ENCODE results near the gene MUC12.
"Not testable (repeated sequence)": the region's sequence is repeated elsewhere in the genome, so short reads cannot be mapped to it uniquely, and the experiment has no call there.

Gene MUC12

DNA sequence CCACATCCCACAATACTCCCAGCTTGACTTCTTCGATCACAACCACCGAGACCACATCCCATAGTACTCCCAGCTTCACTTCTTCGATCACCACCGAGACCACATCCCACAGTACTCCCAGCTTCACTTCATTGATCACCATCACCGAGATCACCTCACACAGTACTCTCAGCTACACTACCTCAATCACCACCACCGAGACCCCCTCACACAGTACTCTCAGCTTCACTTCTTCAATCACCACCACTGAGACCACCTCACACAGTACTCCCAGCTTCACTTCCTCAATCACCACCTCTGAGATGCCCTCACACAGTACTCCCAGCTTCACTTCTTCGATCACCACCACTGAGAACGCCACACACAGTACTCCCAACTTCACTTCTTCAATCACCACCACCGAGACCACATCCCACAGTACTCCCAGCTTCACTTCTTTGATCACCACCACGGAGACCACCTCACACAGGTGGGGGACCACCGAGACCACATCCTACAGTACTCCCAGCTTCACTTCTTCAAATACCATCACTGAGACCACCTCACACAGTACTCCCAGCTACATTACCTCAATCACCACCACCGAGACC is 11.4 kb upstream of the MUC12 start:
- DNase-seq (ENCODE audit: low read depth), result no peak

DNA sequence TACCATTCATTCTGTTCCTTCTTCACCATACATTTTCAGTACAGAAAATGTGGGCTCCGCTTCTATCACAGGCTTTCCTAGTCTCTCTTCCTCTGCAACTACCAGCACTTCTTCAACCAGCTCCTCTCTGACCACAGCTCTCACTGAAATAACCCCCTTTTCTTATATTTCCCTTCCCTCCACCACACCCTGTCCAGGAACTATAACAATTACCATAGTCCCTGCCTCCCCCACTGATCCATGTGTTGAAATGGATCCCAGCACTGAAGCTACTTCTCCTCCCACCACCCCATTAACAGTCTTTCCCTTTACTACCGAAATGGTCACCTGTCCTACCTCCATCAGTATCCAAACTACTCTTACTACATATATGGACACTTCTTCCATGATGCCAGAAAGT is 9.5 kb upstream of the MUC12 start:
- no peak for DNase-seq (ENCODE audit: low read depth)

DNA sequence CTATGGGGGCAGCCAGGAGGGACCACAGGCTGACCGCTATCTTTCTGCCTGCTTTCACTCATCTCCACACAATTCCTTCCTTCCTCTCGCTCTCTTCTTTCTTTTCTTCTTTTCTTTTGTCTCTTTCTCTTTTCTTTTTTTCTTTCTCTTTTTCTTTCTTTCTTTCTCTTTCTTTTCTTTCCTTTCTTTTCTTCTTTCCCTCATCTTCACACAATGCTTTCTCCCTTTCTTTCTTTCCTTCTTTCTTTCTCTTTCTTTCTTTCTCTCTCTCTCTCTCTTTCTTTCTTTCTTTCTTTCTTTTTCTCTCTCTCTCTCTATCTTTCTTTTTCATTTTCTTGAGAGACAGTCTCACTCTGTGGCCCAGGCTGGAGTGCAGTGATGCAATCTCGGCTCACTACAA is 6.8 kb upstream of the MUC12 start:
- DNase-seq (ENCODE audit: low read depth), result no peak

DNA sequence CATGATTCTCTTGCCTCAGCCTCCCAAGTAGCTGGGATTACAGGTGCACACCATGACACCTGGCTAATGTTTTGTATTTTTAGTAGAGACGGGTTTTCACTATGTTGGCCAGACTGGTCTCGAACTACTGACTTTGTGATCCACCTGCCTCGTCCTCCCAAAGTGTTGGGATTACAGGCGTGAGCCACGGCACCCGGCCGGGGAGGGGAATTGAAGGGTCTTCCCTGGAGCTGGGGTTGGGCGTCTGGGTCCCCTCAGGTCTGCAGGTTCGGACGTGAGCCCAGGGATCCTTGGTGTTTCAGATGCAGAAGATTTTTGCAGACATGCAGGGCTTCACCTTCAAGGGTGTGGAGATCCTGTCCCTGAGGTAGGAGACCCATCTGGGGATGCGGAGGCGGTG is 6.0 kb upstream of the MUC12 start:
- DNase-seq (ENCODE audit: low read depth), result no peak

DNA sequence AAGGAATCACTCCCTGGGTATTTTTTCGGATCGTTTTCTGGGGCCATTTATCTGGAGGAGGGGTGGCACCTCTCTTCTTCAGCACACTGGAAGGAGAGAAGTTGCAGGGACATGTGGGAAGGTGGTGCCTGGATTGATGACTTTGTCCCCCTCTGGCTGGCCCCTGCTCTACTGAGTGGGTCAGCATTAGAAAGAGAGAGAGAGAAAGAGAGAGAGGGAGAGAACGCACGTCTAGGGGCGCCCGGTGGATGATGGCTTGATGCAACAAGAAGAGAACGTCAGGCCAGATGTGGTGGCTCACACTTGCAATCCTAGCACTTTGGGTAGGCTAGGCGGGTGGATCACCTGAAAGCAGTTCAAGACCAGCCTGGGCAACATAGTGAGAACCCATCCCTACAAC is 5.5 kb upstream of the MUC12 start:
- DNase-seq (ENCODE audit: low read depth), result no peak

DNA sequence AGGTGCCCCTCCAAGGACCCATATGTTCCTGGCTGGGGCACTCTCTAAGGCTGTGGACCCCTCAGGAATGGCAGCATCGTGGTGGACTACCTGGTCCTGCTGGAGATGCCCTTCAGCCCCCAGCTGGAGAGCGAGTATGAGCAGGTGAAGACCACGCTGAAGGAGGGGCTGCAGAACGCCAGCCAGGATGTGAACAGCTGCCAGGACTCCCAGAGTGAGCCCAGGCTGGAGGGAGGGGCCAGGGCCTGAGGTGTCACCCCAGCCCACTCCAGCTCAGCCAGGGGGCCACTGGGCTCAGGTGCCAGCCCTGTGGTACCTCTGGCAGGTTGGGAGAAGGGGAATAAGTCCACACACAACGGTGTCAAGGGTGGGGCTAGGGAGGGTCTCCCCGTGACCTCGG is 4.7 kb upstream of the MUC12 start:
- DNase-seq (ENCODE audit: low read depth), result no peak

DNA sequence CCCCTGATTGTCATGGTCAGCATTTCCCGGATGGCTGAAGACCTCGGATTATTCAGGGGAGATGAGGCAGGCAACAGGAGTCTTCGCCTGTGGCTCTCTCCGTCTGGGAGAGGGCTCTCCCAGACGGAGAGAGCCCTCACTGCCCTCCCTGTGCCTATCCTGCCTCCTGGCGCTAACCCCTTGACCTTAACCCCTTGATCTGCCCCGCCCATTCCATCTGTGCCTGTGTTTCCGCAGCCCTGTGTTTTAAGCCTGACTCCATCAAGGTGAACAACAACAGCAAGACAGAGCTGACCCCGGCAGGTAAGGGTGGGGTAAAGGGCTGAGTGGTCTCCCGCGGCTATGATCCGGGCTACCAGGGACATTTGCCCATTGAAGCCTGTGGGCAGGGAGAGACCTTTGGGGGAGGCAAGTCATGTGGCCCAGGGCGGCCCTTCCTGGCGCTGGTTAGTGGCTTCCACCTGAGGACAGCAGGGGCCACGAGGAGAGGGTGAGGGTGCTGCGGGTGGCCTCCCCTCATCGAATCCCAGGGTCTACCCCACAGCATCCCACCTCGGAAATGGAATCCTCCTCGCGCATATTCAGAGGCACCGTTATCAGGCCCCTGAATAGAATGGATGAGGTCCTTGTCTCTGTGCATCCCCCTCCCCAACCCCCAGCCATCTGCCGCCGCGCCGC is 4.2 kb upstream of the MUC12 start:
- no peak for DNase-seq (ENCODE audit: low read depth)

DNA sequence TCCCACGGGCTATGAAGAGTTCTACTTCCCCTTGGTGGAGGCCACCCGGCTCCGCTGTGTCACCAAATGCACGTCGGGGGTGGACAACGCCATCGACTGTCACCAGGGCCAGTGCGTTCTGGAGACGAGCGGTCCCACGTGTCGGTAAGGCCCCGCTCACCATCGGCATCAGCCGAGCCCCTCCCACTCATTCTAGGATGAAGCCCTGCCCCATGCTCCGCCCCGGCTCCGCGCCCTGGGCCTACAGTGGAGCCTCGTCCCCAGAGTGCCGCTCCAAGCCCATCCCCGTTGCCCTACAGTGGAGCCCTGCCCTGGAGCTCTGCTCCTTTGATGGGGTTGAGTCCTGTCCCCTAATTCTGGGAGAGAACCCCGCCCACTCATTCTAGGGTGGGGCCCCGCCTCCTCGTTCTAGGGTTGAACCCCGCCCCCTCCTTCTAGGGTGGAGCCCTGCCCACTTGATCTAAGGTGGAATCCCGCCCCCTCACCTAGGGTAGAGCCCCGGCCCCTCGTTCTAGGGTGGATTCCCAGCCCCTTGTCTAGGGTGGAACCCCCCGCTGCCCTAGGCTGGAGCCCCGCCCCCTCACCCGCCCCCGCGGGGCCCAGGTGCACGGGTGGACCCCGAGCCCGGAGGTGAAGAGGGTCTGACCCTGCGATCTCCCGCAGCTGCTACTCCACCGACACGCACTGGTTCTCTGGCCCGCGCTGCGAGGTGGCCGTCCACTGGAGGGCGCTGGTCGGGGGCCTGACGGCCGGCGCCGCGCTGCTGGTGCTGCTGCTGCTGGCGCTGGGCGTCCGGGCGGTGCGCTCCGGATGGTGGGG is 3.4 kb upstream of the MUC12 start:
- no peak for DNase-seq (ENCODE audit: low read depth)

DNA sequence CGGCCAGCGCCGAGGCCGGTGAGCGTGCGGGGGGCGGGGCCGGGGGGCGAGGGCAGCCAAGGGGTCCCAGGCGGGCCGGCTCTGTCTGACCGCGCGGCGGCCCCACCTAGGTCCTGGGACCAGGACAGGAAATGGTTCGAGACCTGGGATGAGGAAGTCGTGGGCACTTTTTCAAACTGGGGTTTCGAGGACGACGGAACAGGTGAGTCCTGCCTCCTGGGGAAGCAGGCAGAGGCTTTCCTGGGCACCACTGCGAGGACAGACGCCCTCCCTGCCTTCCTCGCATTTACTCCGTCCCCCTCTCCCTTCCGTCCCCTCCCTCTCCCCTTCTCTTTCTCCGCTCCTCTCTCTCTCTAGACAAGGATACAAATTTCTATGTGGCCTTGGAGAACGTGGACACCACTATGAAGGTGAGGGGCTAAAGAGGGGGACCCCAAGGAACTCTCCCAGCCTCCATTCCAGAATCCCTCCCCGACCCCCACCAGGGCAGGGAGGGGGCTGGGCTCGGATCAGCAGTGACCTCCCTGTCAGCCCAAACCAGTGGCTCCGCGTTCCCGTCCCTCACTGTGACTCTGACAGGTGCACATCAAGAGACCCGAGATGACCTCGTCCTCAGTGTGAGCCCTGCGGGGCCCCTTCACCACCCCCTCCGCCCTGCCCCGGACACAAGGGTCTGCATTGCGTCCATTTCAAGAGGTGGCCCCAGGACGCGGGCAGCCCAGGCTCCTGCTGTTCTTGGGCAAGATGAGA is 2.6 kb upstream of the MUC12 start:
- no peak for DNase-seq (ENCODE audit: low read depth)

DNA sequence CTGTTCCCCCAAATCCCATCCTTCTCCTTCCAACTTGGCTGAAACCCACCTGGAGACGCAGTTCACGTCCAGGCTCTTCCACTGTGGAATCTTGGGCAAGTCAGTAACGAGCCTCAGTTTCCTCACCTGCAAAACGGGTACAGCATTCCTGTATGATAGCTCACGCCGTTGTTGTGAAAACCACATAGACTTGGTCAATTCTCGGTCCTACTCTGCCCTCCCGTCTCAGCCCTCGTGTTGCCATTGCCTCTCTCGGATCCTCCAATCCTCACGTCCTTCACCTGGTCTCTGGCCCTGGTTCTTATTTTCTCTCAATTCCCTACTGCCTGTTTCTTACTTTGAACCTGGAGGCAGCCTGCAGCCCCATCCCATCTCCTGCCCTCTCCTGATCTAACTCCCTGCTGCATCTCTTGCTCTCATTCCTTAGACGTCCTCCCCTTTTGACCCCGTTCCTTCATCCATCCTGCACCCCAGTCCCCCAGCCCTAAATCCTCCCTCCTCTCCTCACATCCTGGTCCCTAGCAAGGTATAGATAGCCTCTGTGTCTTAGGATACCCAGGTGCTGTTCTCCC is 2.0 kb upstream of the MUC12 start:
- DNase-seq (ENCODE audit: low read depth), result no peak

DNA sequence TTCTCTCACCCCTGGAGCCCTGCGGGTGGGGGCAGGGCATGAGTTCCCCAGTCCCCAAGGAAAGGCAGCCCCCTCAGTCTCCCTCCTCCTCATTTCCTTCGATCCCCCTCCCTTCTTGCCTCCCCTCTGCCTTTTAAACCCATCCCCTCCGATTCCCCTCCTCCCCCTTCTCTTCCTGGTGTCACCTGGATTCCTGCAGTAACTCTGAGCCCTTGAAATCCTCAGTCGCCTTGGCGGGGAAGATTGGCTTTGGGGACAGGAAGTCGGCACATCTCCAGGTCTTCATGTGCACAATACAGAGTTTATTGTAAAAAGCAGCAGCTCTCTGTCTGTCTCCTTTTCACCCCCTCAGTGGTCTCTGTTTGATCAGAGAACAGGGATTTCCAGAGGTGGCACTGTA is 1.3 kb upstream of the MUC12 start:
- DNase-seq (ENCODE audit: low read depth), result no peak

DNA sequence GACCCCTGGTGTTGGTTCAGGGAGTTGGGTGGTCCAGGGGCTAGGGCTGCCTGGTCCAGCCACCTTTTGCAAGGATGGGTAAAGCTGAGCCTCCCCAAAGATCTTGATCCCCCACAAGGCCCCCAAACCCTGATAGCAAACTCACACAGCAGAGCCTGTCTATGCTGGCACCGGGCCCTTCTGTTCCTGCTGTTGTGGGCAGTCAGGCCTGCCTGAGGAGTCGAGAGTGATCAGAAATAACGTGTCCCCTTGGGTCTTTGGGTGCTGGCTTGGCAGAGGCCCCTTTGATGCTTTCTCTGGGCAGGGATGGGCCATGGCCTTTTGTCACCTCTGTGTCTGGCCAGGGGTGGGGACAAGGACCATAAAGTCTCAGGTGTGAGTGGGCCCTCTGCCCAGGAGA is 715 bp upstream of the MUC12 start:
- no peak for DNase-seq (ENCODE audit: low read depth)

DNA sequence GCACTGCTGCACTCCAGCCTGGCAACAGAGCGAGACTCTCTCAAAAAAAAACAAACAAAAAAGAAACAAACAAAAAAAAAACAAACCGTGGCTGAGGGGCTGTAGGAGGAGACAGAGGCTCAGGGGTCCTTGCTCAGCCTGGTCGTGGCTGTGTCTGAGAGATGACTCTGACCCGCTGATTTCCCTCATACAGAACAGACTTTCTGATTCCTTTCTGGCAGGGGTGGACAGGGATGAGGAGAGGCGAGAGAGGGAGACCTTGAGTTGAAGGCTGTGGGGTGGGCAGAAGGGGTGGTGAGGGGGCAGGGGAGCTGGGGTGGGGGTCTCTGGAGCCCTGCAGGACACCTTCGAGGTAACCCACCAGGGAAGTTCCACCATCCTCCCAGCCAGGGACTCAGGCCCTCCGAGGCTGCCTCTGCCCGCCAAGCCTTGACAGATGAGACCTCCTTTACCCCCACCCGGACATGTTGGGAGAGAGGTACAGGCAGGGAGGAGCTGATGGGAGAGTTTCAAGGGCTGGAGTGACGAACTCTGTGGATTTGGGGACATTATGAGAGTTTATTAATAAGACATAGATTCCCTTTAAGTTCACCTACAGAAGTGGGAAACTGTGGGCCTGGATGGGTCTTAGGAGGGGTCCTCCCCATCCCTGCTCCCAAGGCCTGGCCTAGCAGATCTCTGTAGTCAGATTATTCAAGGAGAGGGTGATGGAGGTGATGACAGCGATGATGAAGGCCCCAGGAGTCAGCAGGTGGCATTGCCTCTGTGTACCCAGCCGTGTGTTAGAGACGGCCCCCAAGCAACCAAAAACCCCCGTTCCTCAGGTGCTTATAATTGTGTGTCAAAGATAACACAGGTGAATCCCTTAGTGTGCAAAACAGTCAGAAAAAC is 2.0 kb downstream of the MUC12 start:
- no peak for DNase-seq (ENCODE audit: low read depth)

DNA sequence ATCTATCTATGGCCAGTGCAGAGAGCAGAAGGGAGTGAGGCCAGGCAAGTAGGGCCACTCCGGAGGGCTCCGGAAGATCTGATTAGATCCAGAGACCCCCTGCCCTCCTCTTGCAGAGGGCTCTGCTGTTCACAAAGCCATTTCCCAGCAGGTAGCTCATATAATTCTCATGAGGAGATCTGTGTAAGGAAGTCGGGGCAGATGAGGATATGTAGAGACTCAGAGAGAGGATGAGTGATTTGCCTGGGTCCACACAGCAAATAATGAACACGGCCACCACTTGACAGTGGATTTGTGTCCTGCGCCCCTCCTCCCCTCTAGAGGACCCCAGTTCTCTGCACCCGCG is 2.6 kb downstream of the MUC12 start:
- DNase-seq (ENCODE audit: low read depth), result no peak

DNA sequence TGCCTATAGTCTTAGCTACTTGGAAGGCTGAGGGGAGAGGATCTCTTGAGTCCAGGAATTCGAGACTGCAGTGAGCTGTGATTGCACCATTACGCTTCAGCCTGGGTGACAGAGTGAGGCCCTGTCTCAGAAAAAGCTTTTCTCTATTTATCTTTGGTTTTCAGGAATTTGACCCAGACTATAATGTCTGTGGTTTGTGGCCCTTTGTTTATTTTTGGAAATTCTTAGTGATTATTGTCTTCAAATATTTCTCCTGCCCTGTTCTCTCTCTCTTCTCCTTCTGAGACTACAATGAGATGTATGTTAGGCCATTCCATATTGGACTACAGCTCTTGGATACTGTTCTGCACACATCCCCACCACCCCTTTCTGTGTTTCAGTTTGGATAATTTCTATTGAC is 4.7 kb downstream of the MUC12 start:
- DNase-seq (ENCODE audit: low read depth), result no peak

DNA sequence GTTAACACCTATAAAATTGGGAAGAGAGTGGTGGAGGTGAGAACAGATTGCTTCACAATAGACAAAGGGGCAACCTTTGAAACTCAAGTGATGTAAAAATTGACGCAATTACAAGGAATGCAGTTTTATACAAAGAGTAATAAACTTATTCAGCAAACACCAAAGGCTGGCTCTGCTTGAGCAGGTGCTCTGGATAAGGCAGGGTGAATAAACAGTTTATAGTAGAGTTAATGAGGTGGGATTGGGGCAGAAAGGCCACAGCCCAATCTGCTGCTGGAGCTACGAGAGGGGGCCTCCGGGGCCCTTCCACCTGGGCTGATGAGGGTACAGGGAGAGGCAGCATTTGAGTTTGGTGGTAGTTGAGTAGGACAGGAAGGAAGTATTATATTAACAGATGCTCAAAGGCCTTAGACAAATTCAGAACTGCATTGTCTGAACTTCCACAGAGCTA is 6.0 kb downstream of the MUC12 start:
- no peak for DNase-seq (ENCODE audit: low read depth)

DNA sequence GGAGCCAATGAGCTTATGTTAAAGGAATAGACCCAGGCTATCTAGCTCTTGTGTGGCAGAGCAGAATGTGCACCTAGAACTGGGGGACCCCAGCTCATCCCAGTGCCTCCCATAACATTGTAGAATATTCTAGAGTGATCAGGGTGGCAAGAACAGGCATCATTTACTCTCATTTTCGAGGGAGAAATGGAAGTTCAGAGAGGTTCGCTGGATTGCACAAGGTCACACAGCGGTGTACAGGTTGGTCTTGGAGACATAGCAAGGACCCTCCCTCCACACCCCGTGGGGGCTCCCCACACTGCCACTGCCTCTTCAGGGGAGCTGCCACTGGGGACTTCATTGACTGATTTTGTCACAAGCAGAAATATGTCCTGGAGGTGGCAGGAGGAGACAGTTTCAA is 8.9 kb downstream of the MUC12 start:
- DNase-seq (ENCODE audit: low read depth), result no peak

DNA sequence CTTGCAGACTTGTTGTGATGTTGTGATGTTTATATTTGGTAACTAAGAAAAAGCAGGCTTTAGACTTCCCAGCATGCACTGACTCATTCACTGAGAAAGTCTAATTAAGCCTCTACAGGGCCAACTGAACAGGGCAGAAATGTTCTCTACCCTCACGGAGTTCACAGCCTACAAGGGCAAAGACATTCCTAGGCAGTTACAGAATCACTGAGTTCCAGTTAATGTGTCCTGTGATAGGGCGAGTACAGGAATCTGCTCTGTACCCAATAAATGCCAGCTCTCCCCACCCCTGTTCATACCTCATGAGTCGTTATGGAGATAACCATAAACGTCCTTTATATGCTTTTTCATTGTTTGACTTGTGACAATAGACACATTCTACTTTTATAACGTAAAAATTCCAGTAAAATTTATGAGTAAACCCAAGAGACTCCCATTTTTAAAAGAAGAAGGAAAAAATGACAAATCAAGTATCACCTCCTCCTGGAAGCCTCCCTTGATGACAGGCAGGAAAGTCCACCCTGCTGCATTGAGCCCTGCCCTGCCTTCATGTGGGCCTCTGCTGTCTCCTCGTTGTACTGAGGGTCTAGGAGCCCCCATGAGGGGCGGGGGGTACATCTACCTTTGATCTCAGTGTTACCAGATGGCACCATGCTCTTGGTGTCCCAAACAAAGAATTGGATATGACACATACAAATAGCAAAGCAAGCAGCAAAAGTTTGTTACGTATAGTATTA is 14.3 kb downstream of the MUC12 start:
- DNase-seq (ENCODE audit: low read depth), result peak; percentile 17

DNA sequence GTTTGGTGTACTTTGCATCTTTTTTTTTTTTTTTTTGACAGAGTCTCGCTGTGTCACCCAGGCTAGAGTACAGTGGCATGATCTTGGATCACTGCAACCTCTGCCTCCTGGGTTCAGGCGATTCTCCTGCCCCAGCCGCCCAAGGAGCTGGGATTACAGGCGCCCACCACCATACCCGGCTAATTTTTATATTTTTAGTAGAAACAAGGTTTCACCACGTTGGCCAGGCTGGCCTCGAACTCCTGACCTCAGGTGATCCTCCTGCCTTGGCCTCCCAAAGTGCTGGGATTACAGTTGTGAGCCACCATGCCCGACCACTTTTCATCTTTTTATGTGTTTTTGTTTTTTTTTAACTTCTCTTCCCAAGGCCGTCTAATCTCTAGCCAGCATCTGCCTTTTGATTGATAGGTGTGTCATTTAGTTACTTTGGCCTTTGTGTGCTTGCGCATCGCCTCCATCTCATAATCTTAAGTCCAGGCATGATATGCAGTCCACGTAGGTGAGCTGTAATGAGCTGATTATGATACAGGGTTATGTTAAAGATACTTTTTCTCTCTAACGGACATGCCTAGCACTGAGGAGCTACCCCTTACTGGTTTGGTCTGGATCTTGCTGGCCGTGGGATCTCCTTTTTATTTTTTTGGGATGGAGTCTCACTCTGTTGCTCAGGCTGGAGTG is 15.0 kb downstream of the MUC12 start:
- not testable (repeated sequence) for DNase-seq (ENCODE audit: low read depth)

Measured in non-pigmented ciliary epithelial cell (primary cell).